ENCODE results near the gene ZNF490. TPM values are rescaled to one million over a fixed set of nuclear protein-coding genes. Genes with fewer than 3 reads are reported as not detected.

Gene ZNF490
- total RNA-seq, 2 donors from 2014 or later, result 12.5 to 15.6 TPM

DNA sequence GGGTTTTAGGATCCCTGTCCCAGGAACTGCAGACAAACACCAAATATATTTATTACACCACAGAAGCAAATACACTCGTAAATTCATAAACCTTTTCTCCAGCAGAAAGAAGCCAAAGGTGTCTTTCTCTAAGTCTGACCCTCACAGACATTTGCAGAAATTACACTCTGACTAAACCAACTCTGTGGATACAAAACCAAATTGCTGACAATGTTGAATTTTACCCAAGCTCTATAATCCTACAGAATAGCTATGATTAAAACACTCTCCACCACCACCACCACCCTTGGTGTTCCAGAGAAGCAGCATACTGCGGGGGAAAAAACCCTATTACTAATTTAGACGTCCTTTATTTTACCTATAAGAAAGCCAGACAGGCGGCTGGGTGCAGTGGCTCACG lies 64.5 kb downstream of the ZNF490 start:
- H3K27me3 Mint-ChIP-seq, result no peaks in the 10 kb centered on the region
- peak overlapping the region; percentile 37 to 78 for H3K27ac Mint-ChIP-seq

DNA sequence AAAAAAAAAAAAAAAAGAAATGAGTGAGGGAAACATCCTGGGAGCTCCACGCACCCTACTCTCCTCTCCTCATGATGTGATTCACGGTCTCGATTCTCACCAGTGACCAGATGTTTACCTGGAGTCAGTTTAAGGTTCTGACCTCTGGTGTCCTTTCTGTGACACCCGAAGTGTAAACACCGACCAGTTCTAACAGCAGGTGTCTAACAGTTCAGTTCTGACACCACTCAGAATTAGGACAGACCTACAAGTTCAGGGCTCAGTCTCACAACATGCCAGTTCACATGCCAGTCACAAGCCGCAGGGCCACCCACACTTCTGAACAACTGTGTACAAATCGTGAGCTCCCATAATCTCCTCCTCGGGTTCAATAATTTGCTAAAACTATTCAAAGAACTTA lies 65.3 kb downstream of the ZNF490 start:
- H3K27ac Mint-ChIP-seq, result peak overlapping the region; percentile 37 to 78
- H3K4me1 Mint-ChIP-seq (ENCODE audit: low read depth in 2 of 2), result peaks cover 46 to 50% of the 10 kb centered on the region in 2 donors
- DNase-seq (ENCODE audit: low spot score) (no peak), ATAC-seq (no peak)
- H3K27me3 Mint-ChIP-seq, result no peaks in the 10 kb centered on the region
- peaks cover 4% of the 10 kb centered on the region for H3K9me3 Mint-ChIP-seq
- peak overlapping the region; percentile 6 for H3K4me3 Mint-ChIP-seq
- peaks cover 13% of the 10 kb centered on the region for H3K36me3 Mint-ChIP-seq

More for the DNA sequence above, 64.5 kb downstream of the ZNF490 start:
- peaks cover 4% of the 10 kb centered on the region for H3K9me3 Mint-ChIP-seq
- no peak overlapping the region for H3K4me3 Mint-ChIP-seq
- DNase-seq (ENCODE audit: low spot score), result no peak
- H3K36me3 Mint-ChIP-seq, result peaks cover 12% of the 10 kb centered on the region
- ATAC-seq, result no peak
- peaks cover 50% of the 10 kb centered on the region in 2 donors for H3K4me1 Mint-ChIP-seq (ENCODE audit: low read depth in 2 of 2)

DNA sequence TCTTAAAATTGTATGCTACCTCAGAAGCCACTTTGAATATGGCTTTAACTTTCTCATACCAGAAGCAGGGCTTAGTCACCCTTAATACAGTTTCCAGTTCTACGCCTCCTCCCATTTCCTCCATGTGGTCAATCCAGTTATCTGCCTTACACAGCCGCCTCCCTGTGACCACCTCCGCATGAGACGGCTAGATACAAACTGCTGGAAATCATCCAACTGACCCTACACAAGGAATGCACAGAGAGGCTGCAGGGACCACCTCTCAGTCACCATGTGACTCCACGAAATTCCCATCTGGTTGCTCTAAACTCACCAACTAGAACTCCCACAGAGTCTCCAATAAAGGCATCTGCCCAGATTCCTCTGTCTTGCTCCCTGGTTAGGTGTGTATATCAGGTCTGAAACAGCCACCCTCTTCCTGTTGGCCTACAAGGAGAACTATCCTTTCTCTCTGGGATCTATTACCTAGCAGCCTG lies 66.2 kb downstream of the ZNF490 start:
- DNase-seq (ENCODE audit: low spot score) (no peak), ATAC-seq (peak; percentile 56 to 58)
- Mint-ChIP-seq H3K9me3 (peaks cover 4% of the 10 kb centered on the region), H3K27me3 (no peaks in the 10 kb centered on the region), H3K4me3 (peak overlapping the region; percentile 50), H3K27ac (peak overlapping the region; percentile 74 to 78), H3K36me3 (peaks cover 17% of the 10 kb centered on the region), H3K4me1 (ENCODE audit: low read depth in 2 of 2) (peaks cover 39 to 49% of the 10 kb centered on the region in 2 donors)

DNA sequence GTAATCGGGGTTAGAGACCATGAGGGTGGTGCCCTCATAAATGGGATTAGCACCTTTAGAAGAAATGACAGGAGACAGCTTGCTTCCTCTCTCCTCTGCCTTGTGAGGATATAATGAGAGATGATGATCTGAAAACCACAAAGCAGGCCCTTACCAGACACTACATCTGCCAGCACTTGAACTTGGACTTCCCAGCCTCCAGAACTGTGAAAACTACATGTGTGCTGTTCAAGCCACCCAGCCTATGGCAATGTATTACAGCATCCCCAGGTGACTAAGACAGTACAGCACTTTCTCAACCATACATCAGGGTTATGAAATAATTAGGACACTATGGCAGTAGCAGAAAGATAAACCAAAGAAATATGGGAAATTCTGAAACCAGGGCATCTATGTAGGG lies 66.8 kb downstream of the ZNF490 start:
- Mint-ChIP-seq H3K9me3 (peaks cover 4% of the 10 kb centered on the region), H3K4me1 (ENCODE audit: low read depth in 2 of 2) (peaks cover 33 to 43% of the 10 kb centered on the region in 2 donors), H3K36me3 (peaks cover 17% of the 10 kb centered on the region), H3K4me3 (peak overlapping the region; percentile 50), H3K27me3 (no peaks in the 10 kb centered on the region), H3K27ac (peak overlapping the region; percentile 74 to 78)
- peak; percentile 80 to 94 for ATAC-seq
- no peak for DNase-seq (ENCODE audit: low spot score)

Other genes starting within 250 kb of the ZNF490 start
- 1 to 10 TPM in 1 of 2 donors, under 1 TPM in 1; 0.47 to 3.2 TPM for gene ZNF442, start 245.1 kb downstream of the ZNF490 start, total RNA-seq
- 1 to 10 TPM; 3.2 to 6.4 TPM for gene ZNF799, start 209.5 kb downstream of the ZNF490 start, total RNA-seq
- gene ZNF443, start 169.8 kb downstream of the ZNF490 start, total RNA-seq, result 1 to 10 TPM; 2.2 to 2.5 TPM
- gene ZNF709, start 126.0 kb downstream of the ZNF490 start, total RNA-seq, result 1 to 10 TPM; 1.3 to 1.6 TPM
- 10 to 100 TPM; 12.5 to 13.2 TPM for gene ZNF564, start 59.3 kb downstream of the ZNF490 start, total RNA-seq
- 10 to 100 TPM; 28.7 to 29.1 TPM for gene ZNF791, start 107 bp upstream of the ZNF490 start, total RNA-seq
- gene MAN2B1, start 55.9 kb upstream of the ZNF490 start, total RNA-seq, result 100 to 1,000 TPM; 135 to 199 TPM
- 10 to 100 TPM; 18.6 to 25.1 TPM for gene WDR83, start 56.0 kb upstream of the ZNF490 start, total RNA-seq
- gene DHPS, start 71.1 kb upstream of the ZNF490 start, total RNA-seq, result 100 to 1,000 TPM; 127 to 148 TPM
- not detected for gene GNG14, start 77.2 kb upstream of the ZNF490 start, total RNA-seq
- 10 to 100 TPM in 1 of 2 donors, 1 to 10 TPM in 1; 5.6 to 15.4 TPM for gene FBXW9, start 85.8 kb upstream of the ZNF490 start, total RNA-seq
- gene TNPO2, start 113.1 kb upstream of the ZNF490 start, total RNA-seq, result 100 to 1,000 TPM in 1 of 2 donors, 10 to 100 TPM in 1; 76.9 to 229 TPM
- 100 to 1,000 TPM; 154 to 196 TPM for gene TRIR, start 123.9 kb upstream of the ZNF490 start, total RNA-seq
- 10 to 100 TPM; 48.9 to 70.8 TPM for gene GET3, start 126.7 kb upstream of the ZNF490 start, total RNA-seq
- not detected for gene BEST2, start 141.0 kb upstream of the ZNF490 start, total RNA-seq
- 10 to 100 TPM; 19.5 to 20.7 TPM for gene HOOK2, start 164.7 kb upstream of the ZNF490 start, total RNA-seq
- 100 to 1,000 TPM; 252 to 329 TPM for gene JUNB, start 180.7 kb upstream of the ZNF490 start, total RNA-seq
- 100 to 1,000 TPM; 150 to 226 TPM for gene PRDX2, start 191.0 kb upstream of the ZNF490 start, total RNA-seq
- gene THSD8, start 191.3 kb upstream of the ZNF490 start, total RNA-seq, result 10 to 100 TPM in 1 of 2 donors, 1 to 10 TPM in 1; 8.7 to 19.5 TPM
- 10 to 100 TPM; 20.8 to 63.5 TPM for gene RNASEH2A, start 195.8 kb upstream of the ZNF490 start, total RNA-seq
- gene RTBDN, start 223.8 kb upstream of the ZNF490 start, total RNA-seq, result not detected
- under 1 TPM in 1 of 2 donors, not detected in 1; 0.31 TPM for gene MAST1, start 227.7 kb upstream of the ZNF490 start, total RNA-seq

All from natural killer cell treated with Interleukin-12 subunit alpha and Interleukin-12 subunit beta and Interleukin-15 and Interleukin-18, amount 100 ng/mL, for 72 hours (primary cell).